Measurements from ENCODE around the gene PRR13.

DNA sequence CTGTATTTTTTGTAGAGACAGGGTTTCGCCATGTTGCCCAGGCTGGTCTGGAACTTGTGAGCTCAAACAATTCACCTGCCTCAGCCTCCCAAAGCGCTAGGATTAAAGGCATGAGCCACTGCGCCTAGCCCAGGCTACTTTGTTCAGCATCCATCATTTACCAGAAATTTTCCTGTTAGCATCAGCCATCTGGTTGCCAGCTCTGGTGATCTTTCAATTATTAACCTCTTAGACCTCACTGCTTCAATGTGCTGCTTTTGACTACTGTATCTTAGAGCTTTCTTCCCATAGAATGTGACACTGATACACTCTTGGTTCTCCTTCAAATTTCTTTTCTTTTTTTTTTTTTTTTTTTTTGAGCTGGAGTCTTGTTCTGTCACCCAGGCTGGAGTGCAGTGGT lies 23.3 kb upstream of the PRR13 start:
- TF ChIP-seq, protein P1, sequence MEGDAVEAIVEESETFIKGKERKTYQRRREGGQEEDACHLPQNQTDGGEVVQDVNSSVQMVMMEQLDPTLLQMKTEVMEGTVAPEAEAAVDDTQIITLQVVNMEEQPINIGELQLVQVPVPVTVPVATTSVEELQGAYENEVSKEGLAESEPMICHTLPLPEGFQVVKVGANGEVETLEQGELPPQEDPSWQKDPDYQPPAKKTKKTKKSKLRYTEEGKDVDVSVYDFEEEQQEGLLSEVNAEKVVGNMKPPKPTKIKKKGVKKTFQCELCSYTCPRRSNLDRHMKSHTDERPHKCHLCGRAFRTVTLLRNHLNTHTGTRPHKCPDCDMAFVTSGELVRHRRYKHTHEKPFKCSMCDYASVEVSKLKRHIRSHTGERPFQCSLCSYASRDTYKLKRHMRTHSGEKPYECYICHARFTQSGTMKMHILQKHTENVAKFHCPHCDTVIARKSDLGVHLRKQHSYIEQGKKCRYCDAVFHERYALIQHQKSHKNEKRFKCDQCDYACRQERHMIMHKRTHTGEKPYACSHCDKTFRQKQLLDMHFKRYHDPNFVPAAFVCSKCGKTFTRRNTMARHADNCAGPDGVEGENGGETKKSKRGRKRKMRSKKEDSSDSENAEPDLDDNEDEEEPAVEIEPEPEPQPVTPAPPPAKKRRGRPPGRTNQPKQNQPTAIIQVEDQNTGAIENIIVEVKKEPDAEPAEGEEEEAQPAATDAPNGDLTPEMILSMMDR (IDR thresholded peaks at IDR 0.05), result no peak
- TF ChIP-seq POLR2AphosphoS5 (IDR thresholded peaks at IDR 0.05), result no peak
- TF ChIP-seq POLR2A (IDR thresholded peaks at IDR 0.05), result no peak
